ENCODE data around the gene FLOT1.

The FLOT1 gene

GRCh38 chr6:30703011-30703410 is 39.5 kb downstream of the FLOT1 start:
- no peaks in the 10 kb centered on the region for H3K36me3 ChIP-seq (ENCODE audit: insufficient read depth)
- peaks cover 17% of the 10 kb centered on the region for H3K4me1 ChIP-seq (ENCODE audit: low read depth, poor library complexity, severe bottlenecking)
- TF ChIP-seq CTCF (conservative IDR thresholded peaks at IDR 0.05; ENCODE audit: low read depth, low read length) = no peak
- no peaks in the 10 kb centered on the region for H4K20me1 ChIP-seq (ENCODE audit: insufficient read depth)
- no peak overlapping the region for H3K4me3 ChIP-seq (IDR thresholded peaks at IDR 0.05; ENCODE audit: insufficient read depth, low read depth, low read length)
- H3K27ac ChIP-seq = no peak overlapping the region
- no peaks in the 10 kb centered on the region for H3K27me3 ChIP-seq (ENCODE audit: insufficient read depth, low read depth)
- H3K4me2 ChIP-seq = no peak overlapping the region
- no peak overlapping the region for H3K9ac ChIP-seq
- no peaks in the 10 kb centered on the region for H3K79me2 ChIP-seq (ENCODE audit: insufficient read depth, low read depth)
- no peak overlapping the region for H2AFZ ChIP-seq (ENCODE audit: low read depth)

GRCh38 chr6:30700340-30700739 is 42.1 kb downstream of the FLOT1 start:
- Histone ChIP-seq H3K36me3 (ENCODE audit: insufficient read depth) (no peaks in the 10 kb centered on the region), H3K4me1 (ENCODE audit: low read depth, poor library complexity, severe bottlenecking) (no peaks in the 10 kb centered on the region)

GRCh38 chr6:30696432-30696831 is 46.1 kb downstream of the FLOT1 start:
- Histone ChIP-seq H3K4me2 (no peak overlapping the region), H3K27ac (no peak overlapping the region), H3K27me3 (ENCODE audit: insufficient read depth, low read depth) (no peaks in the 10 kb centered on the region), H3K9ac (no peak overlapping the region), H4K20me1 (ENCODE audit: insufficient read depth) (no peaks in the 10 kb centered on the region), H3K4me1 (ENCODE audit: low read depth, poor library complexity, severe bottlenecking) (peaks cover 9% of the 10 kb centered on the region), H3K79me2 (ENCODE audit: insufficient read depth, low read depth) (no peaks in the 10 kb centered on the region), H3K4me3 (IDR thresholded peaks at IDR 0.05; ENCODE audit: insufficient read depth, low read depth, low read length) (no peak overlapping the region), H3K36me3 (ENCODE audit: insufficient read depth) (no peaks in the 10 kb centered on the region), H2AFZ (ENCODE audit: low read depth) (no peak overlapping the region)
- TF ChIP-seq CTCF (conservative IDR thresholded peaks at IDR 0.05; ENCODE audit: low read depth, low read length) = no peak

More at GRCh38 chr6:30700340-30700739, 42.1 kb downstream of the FLOT1 start:
- H3K4me2 ChIP-seq = no peak overlapping the region
- no peak overlapping the region for H3K9ac ChIP-seq
- H3K79me2 ChIP-seq (ENCODE audit: insufficient read depth, low read depth) = no peaks in the 10 kb centered on the region
- H3K27ac ChIP-seq = no peak overlapping the region
- H4K20me1 ChIP-seq (ENCODE audit: insufficient read depth) = no peaks in the 10 kb centered on the region
- no peak overlapping the region for H2AFZ ChIP-seq (ENCODE audit: low read depth)
- H3K27me3 ChIP-seq (ENCODE audit: insufficient read depth, low read depth) = no peaks in the 10 kb centered on the region
- H3K4me3 ChIP-seq (IDR thresholded peaks at IDR 0.05; ENCODE audit: insufficient read depth, low read depth, low read length) = no peak overlapping the region
- no peak for TF ChIP-seq CTCF (conservative IDR thresholded peaks at IDR 0.05; ENCODE audit: low read depth, low read length)

GRCh38 chr6:30691208-30691847 is 51.2 kb downstream of the FLOT1 start:
- no peaks in the 10 kb centered on the region; the same call in 1 of the 2 replicates for H3K79me2 ChIP-seq (ENCODE audit: insufficient read depth, low read depth)
- H3K4me1 ChIP-seq (ENCODE audit: low read depth, poor library complexity, severe bottlenecking) = peaks cover 37% of the 10 kb centered on the region
- no peaks in the 10 kb centered on the region for H3K27me3 ChIP-seq (ENCODE audit: insufficient read depth, low read depth)
- H3K4me3 ChIP-seq (IDR thresholded peaks at IDR 0.05; ENCODE audit: insufficient read depth, low read depth, low read length) = no peak overlapping the region
- peak overlapping the region; percentile 50; the same call in 1 of the 2 replicates for H3K27ac ChIP-seq
- no peak for TF ChIP-seq CTCF (conservative IDR thresholded peaks at IDR 0.05; ENCODE audit: low read depth, low read length)
- H3K4me2 ChIP-seq = peak overlapping the region; percentile 96
- H4K20me1 ChIP-seq (ENCODE audit: insufficient read depth) = no peaks in the 10 kb centered on the region
- H3K9ac ChIP-seq = peak overlapping the region; percentile 49; the same call in 1 of the 2 replicates
- H2AFZ ChIP-seq (ENCODE audit: low read depth) = peak overlapping the region; percentile 90
- no peaks in the 10 kb centered on the region for H3K36me3 ChIP-seq (ENCODE audit: insufficient read depth)

Measured in KMS-11 (cell line).